ENCODE measurements around the gene SPACDR. TPM values are rescaled to one million over a fixed set of nuclear protein-coding genes. Genes with fewer than 3 reads are reported as not detected.

The SPACDR gene
- total RNA-seq, 1 donor from 2014 or later = 0.88 TPM

- no peak for DNase-seq
- intact Hi-C loops (cut with micrococcal nuclease) = no loop called here
- H3K4me1 ChIP-seq = peaks cover 67% of the 10 kb centered on the region
- no peak for TF ChIP-seq CTCF (IDR thresholded peaks at IDR 0.05; ENCODE audit: borderline replicate concordance)
- H3K9me3 ChIP-seq (replicated peaks) = no peaks in the 10 kb centered on the region
- H3K27me3 ChIP-seq (ENCODE audit: low read depth) = no peaks in the 10 kb centered on the region
- H3K4me3 ChIP-seq = no peak overlapping the region
- peaks cover 23% of the 10 kb centered on the region for H3K36me3 ChIP-seq
- H3K27ac ChIP-seq (replicated peaks) = peak overlapping the region; percentile 23
Measured at GRCh38 chr7:100433592-100434296, 30.3 kb downstream of the SPACDR start.

- H3K4me3 ChIP-seq = no peak overlapping the region
- peak overlapping the region; percentile 23 for H3K27ac ChIP-seq (replicated peaks)
- intact Hi-C loops (cut with micrococcal nuclease) = no loop called here
- no peak for DNase-seq
- no peaks in the 10 kb centered on the region for H3K27me3 ChIP-seq (ENCODE audit: low read depth)
- no peak for TF ChIP-seq CTCF (IDR thresholded peaks at IDR 0.05; ENCODE audit: borderline replicate concordance)
- H3K4me1 ChIP-seq = peaks cover 67% of the 10 kb centered on the region
- H3K9me3 ChIP-seq (replicated peaks) = no peaks in the 10 kb centered on the region
- peaks cover 23% of the 10 kb centered on the region for H3K36me3 ChIP-seq
Measured at GRCh38 chr7:100433276-100433591, 30.8 kb downstream of the SPACDR start.

GRCh38 chr7:100432621-100433275 is 31.3 kb downstream of the SPACDR start:
- no peaks in the 10 kb centered on the region for H3K27me3 ChIP-seq (ENCODE audit: low read depth)
- TF ChIP-seq CTCF (IDR thresholded peaks at IDR 0.05; ENCODE audit: borderline replicate concordance) = no peak
- no peak overlapping the region for H3K4me3 ChIP-seq
- peaks cover 23% of the 10 kb centered on the region for H3K36me3 ChIP-seq
- intact Hi-C loops (cut with micrococcal nuclease) = no loop called here
- H3K4me1 ChIP-seq = peaks cover 70% of the 10 kb centered on the region
- DNase-seq = no peak
- H3K27ac ChIP-seq (replicated peaks) = peak overlapping the region; percentile 23
- H3K9me3 ChIP-seq (replicated peaks) = no peaks in the 10 kb centered on the region

- no peak for TF ChIP-seq CTCF (IDR thresholded peaks at IDR 0.05; ENCODE audit: borderline replicate concordance)
- no peak for DNase-seq
- no peaks in the 10 kb centered on the region for H3K9me3 ChIP-seq (replicated peaks)
- H3K36me3 ChIP-seq = peaks cover 23% of the 10 kb centered on the region
- H3K4me3 ChIP-seq = no peak overlapping the region
- H3K27ac ChIP-seq (replicated peaks) = peak overlapping the region; percentile 20
- H3K27me3 ChIP-seq (ENCODE audit: low read depth) = no peaks in the 10 kb centered on the region
- intact Hi-C loops (cut with micrococcal nuclease) = no loop called here
- H3K4me1 ChIP-seq = peaks cover 73% of the 10 kb centered on the region
Measured at GRCh38 chr7:100432053-100432452, 32.0 kb downstream of the SPACDR start.

- H3K27me3 ChIP-seq (ENCODE audit: low read depth) = no peaks in the 10 kb centered on the region
- H3K4me3 ChIP-seq = peak overlapping the region; percentile 86
- intact Hi-C loops (cut with micrococcal nuclease) = no loop called here
- peaks cover 69% of the 10 kb centered on the region for H3K4me1 ChIP-seq
- H3K27ac ChIP-seq (replicated peaks) = peak overlapping the region; percentile 100
- H3K36me3 ChIP-seq = peaks cover 23% of the 10 kb centered on the region
- no peaks in the 10 kb centered on the region for H3K9me3 ChIP-seq (replicated peaks)
- TF ChIP-seq CTCF (IDR thresholded peaks at IDR 0.05; ENCODE audit: borderline replicate concordance) = no peak
- no peak for DNase-seq
Measured at GRCh38 chr7:100431286-100431735, 32.7 kb downstream of the SPACDR start.

All from left ventricle myocardium inferior (tissue), 1 donor.